A549 (cell line): ENCODE data around the gene TRAPPC14. TPM values are rescaled to one million over a fixed set of nuclear protein-coding genes. Genes with fewer than 3 reads are reported as not detected.

Experiments
- ATAC-seq, 2 experiments: fragments of 200-7000 bp in 1 of 2; fragments of >200 bp in 1 of 2; cut with Nextera tagmentation in 1 of 2; cut with Tn5 transposase in 1 of 2; 3 replicates each; pipeline versions ENCODE4 v1.8.0 to v1.9.1; 2018 to 2020; ENCODE audit warnings: mild to moderate bottlenecking in 1 of 2, moderate library complexity in 1 of 2
- CTCF ChIA-PET: fragments of 300-600 bp; sonication (Branson Sonifier 250); formaldehyde crosslinking; extraction: SDS; loops from one replicate; lab custom pipeline; 2021; ENCODE audit warnings: antibody characterized with exemption, inconsistent platforms; lab: Yijun Ruan, JAX
- POLR2A ChIA-PET: fragments of 350-600 bp; formaldehyde crosslinking; extraction: SDS; loops from one replicate; lab custom pipeline; 2021; ENCODE audit warnings: antibody characterized with exemption, inconsistent platforms; lab: Yijun Ruan, JAX
- DNase-seq, 2 experiments: peaks; one replicate each; pipeline versions ENCODE4 v3.0.0 to v3.0.0-alpha.2; 2011 to 2016; ENCODE audit warnings: low read depth in 1 of 2, low spot score in 1 of 2
- FAIRE-seq: peaks from 2 replicates; lab custom pipeline; 2011; peaks lifted over from hg19 to GRCh38; lab: Jason Lieb, UNC
- H3K27ac ChIP-seq, 2 experiments: fragments of >200 bp; sonication (Bioruptor Twin); formaldehyde crosslinking; 3 replicates each; pipeline ENCODE4 v1.5.1; 2016 to 2017
- H3K4me1 ChIP-seq: fragments of >200 bp; sonication (Bioruptor Twin); formaldehyde crosslinking; 3 replicates; pipeline ENCODE4 v1.6.1; 2016
- H3K4me2 ChIP-seq: fragments of >200 bp; sonication (Bioruptor Twin); formaldehyde crosslinking; 3 replicates; pipeline ENCODE4 v1.6.1; 2016
- H3K4me3 ChIP-seq: fragments of >200 bp; sonication (Bioruptor Twin); formaldehyde crosslinking; 3 replicates; pipeline ENCODE4 v1.5.1; 2016
- H3K9me3 ChIP-seq: fragments of >200 bp; sonication (Bioruptor Twin); formaldehyde crosslinking; 3 replicates; pipeline ENCODE4 v1.6.1; 2016
- ATOH8 ChIP-seq: fragments of 250-450 bp; sonication (Bioruptor Pico); IDR thresholded peaks from 2 replicates; pipeline ENCODE4 v1.5.0; 2020; ENCODE audit warnings: low read depth, mild to moderate bottlenecking, moderate library complexity
- CBX2 ChIP-seq: fragments of 200-600 bp; sonication (generic); IDR thresholded peaks from 2 replicates; pipeline ENCODE4 v1.6.1; 2016; ENCODE audit warnings: low read depth, mild to moderate bottlenecking, borderline replicate concordance
- CBX8 ChIP-seq: fragments of 200-600 bp; sonication (generic); IDR thresholded peaks from 2 replicates; pipeline ENCODE4 v1.6.1; 2016
- CEBPB ChIP-seq, 2 experiments: fragments of >200 bp in 1 of 2; sonication (Bioruptor Twin) in 1 of 2; formaldehyde crosslinking in 1 of 2; IDR thresholded peaks; 2 replicates each; pipeline ENCODE4 v1.6.1; 2012 to 2016
- CHD2 ChIP-seq: fragments of 150-350 bp; IDR thresholded peaks from 2 replicates; pipeline ENCODE4 v1.6.1; 2014; ENCODE audit warnings: low read length; ENCODE audit not compliant: partially characterized antibody
- CHD4 ChIP-seq: fragments of 200-600 bp; sonication (generic); IDR thresholded peaks from 2 replicates; pipeline ENCODE4 v1.6.1; 2016; ENCODE audit warnings: antibody characterized with exemption, mild to moderate bottlenecking, borderline replicate concordance
- CTCF ChIP-seq: fragments of >200 bp; sonication (Bioruptor Twin); formaldehyde crosslinking; IDR thresholded peaks from 3 replicates; pipeline ENCODE4 v1.5.1; 2016
- GATA3 ChIP-seq: IDR thresholded peaks from 2 replicates; pipeline ENCODE4 v1.6.1; 2012; ENCODE audit warnings: borderline replicate concordance
- HEYL ChIP-seq: fragments of 250-450 bp; sonication (Bioruptor Pico); IDR thresholded peaks from 2 replicates; pipeline ENCODE4 v1.8.0; 2021; ENCODE audit warnings: mild to moderate bottlenecking, moderate library complexity
- HOXB13 ChIP-seq: fragments of 250-450 bp; sonication (Bioruptor Pico); IDR thresholded peaks from 2 replicates; pipeline ENCODE4 v1.5.0; 2020; ENCODE audit warnings: low read depth, mild to moderate bottlenecking, moderate library complexity
- JUNB ChIP-seq: fragments of >200 bp; sonication (Bioruptor Twin); formaldehyde crosslinking; IDR thresholded peaks from 2 replicates; pipeline ENCODE4 v1.6.1; 2016
- KDM1A ChIP-seq: fragments of 200-600 bp; sonication (generic); IDR thresholded peaks from 2 replicates; pipeline ENCODE4 v1.6.1; 2016; ENCODE audit warnings: low read depth, mild to moderate bottlenecking
- KDM5A ChIP-seq: fragments of 200-600 bp; sonication (generic); IDR thresholded peaks from 2 replicates; pipeline ENCODE4 v1.6.1; 2016; ENCODE audit warnings: antibody characterized with exemption, mild to moderate bottlenecking
- MAFK ChIP-seq: fragments of 450-650 bp; IDR thresholded peaks from 2 replicates; pipeline ENCODE4 v1.6.1; 2014; ENCODE audit not compliant: partially characterized antibody
- NFE2L2 ChIP-seq: fragments of 150-350 bp; conservative IDR thresholded peaks from 2 replicates; pipeline ENCODE4 v1.6.1; 2014; ENCODE audit warnings: low read length
- NPAS2 ChIP-seq: fragments of 250-450 bp; sonication (Bioruptor Pico); IDR thresholded peaks from 2 replicates; pipeline ENCODE4 v1.8.0; 2022; ENCODE audit warnings: mild to moderate bottlenecking, moderate library complexity, borderline replicate concordance
- PBX3 ChIP-seq: IDR thresholded peaks from 2 replicates; pipeline ENCODE4 v1.6.1; 2012
- POLR2AphosphoS2 ChIP-seq: conservative IDR thresholded peaks from 2 replicates; pipeline ENCODE4 v1.6.1; 2012; ENCODE audit warnings: low read length, improper control_type of control experiment, inconsistent platforms
- RARB ChIP-seq: fragments of 250-450 bp; sonication (Bioruptor Pico); IDR thresholded peaks from 2 replicates; pipeline ENCODE4 v1.8.0; 2021; ENCODE audit warnings: mild to moderate bottlenecking, moderate library complexity
- REST ChIP-seq: fragments of 200-600 bp; sonication (generic); IDR thresholded peaks from 2 replicates; pipeline ENCODE4 v1.6.1; 2016; ENCODE audit warnings: antibody characterized with exemption, mild to moderate bottlenecking, moderate library complexity
- TFCP2L1 ChIP-seq: fragments of 250-450 bp; sonication (Bioruptor Pico); IDR thresholded peaks from 2 replicates; pipeline ENCODE4 v1.5.0; 2021; ENCODE audit warnings: mild to moderate bottlenecking
- TP53 ChIP-seq: fragments of 250-450 bp; sonication (Bioruptor Pico); IDR thresholded peaks from 2 replicates; pipeline ENCODE4 v1.5.0; 2021; ENCODE audit warnings: mild to moderate bottlenecking, moderate library complexity
- ZC3H11A ChIP-seq: fragments of 450-650 bp; IDR thresholded peaks from 2 replicates; pipeline ENCODE4 v1.6.1; 2014; ENCODE audit warnings: antibody characterized with exemption, mild to moderate bottlenecking
- WGBS: methylation state at CpG from one replicate; pipeline ENCODE4 v1.1.6; 2017; ENCODE audit errors: missing lambda C conversion rate; 5-methylcytosine and 5-hydroxymethylcytosine counted together
- polyA plus RNA-seq, 4 experiments: library from polyadenylated mRNA; depleted of rRNA in 3 of 4; stranded (reverse); fragments of >200 nt; fragmentation: RNase III in 1 of 4; extraction: RNeasy Plus Mini Kit Qiagen cat#74134 plus additional on column Dnase treatment in 1 of 4; gene quantifications; 2 replicates in 3 of 4; 3 replicates in 1 of 4; pipeline ENCODE4 v1.2.3, GENCODE V29; 2011 to 2017

The TRAPPC14 gene
- polyA plus RNA-seq, 2 of the 4 experiments (the other 2 are of a cell fraction): 3.4 to 14.1 TPM

GRCh38 chr7:100111914-100112313 lies 46.6 kb downstream of the TRAPPC14 start:
- 92% methylated on average over 12 of the region's 13 CpGs for WGBS
- no peak overlapping the region for H3K4me2 ChIP-seq

DNA sequence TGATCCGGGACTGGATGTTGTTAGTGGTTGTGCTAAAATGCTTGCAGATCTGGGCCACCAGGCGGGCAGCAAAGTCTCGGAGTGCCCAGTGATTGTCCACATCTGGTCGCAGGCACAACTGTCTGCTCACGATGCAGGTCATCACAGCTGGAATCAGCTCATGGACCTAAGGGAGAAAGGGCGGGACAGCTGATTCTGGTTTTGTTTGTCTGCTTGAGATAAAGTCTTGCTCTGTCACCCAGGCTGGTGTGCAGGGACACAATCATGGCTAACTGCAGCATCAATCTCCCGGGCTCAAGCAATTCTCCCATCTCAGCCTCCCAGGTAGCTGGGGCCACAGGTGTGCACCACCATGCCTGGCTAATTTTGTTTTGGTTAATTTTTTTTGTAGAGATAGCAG lies 47.4 kb downstream of the TRAPPC14 start:
- FAIRE-seq: no peak
- TF ChIP-seq CHD2: no peak
- TF ChIP-seq CTCF: no peak
- no peak for TF ChIP-seq CEBPB (IDR thresholded peaks at IDR 0.05)
- TF ChIP-seq PBX3: no peak
- TF ChIP-seq HOXB13 (CRISPR knock-in tag): no peak
- no peak for TF ChIP-seq CBX8
- no peak for TF ChIP-seq GATA3
- TF ChIP-seq HEYL (CRISPR knock-in tag): no peak
- no peak for TF ChIP-seq CHD4
- TF ChIP-seq RARB (CRISPR knock-in tag): no peak
- CTCF ChIA-PET: interaction anchor here (1.8 to 3.3 kb wide), 2 partner anchors 9 to 21 kb away, joined by 8 to 19 read pairs; partner anchors contain the start of genes AP4M1 and MCM7

More at GRCh38 chr7:100111914-100112313, 46.6 kb downstream of the TRAPPC14 start:
- CTCF ChIA-PET: interaction anchor here (1.8 to 3.3 kb wide), 2 partner anchors 10 to 20 kb away, joined by 8 to 19 read pairs; partner anchors contain the start of genes AP4M1 and MCM7
- no peak for TF ChIP-seq TFCP2L1 (CRISPR knock-in tag)
- no peak for TF ChIP-seq KDM1A
- no peak for TF ChIP-seq CEBPB (IDR thresholded peaks at IDR 0.05)
- no peak for TF ChIP-seq ATOH8 (CRISPR knock-in tag)
- TF ChIP-seq RARB (CRISPR knock-in tag): no peak
- peak in 1 of 2 experiments; percentile 6; a peak in 2 of 6 replicates for ATAC-seq
- Histone ChIP-seq H3K27ac (no peak overlapping the region), H3K4me3 (no peak overlapping the region), H3K4me1 (no peaks in the 10 kb centered on the region), H3K9me3 (no peaks in the 10 kb centered on the region)
- DNase-seq: no peak
- POLR2A ChIA-PET: interaction anchor here (0.7 to 3.0 kb wide), 2 partner anchors 11 to 15 kb away, joined by 3 to 19 read pairs; partner anchors contain the start of genes AP4M1, MBLAC1 and MCM7
- no peak for FAIRE-seq

GRCh38 chr7:100109521-100110163 lies 48.9 kb downstream of the TRAPPC14 start:
- DNase-seq: no peak
- no peak for FAIRE-seq
- WGBS: 87% methylated on average over 12 of the region's 12 CpGs
- no peak overlapping the region for H3K27ac ChIP-seq
- no peak overlapping the region for H3K4me3 ChIP-seq
- ChIA-PET CTCF (interaction anchor here (0.6 kb wide), 1 partner anchor 174 kb away, joined by 4 read pairs; no protein-coding TSS in a partner anchor), POLR2A (no interaction called here)
- H3K9me3 ChIP-seq: no peaks in the 10 kb centered on the region
- ATAC-seq: peak; percentile 42 to 67; a peak in 3 of 6 replicates
- no peaks in the 10 kb centered on the region for H3K4me1 ChIP-seq
- no peak overlapping the region for H3K4me2 ChIP-seq
- TF ChIP-seq JUNB (no peak), CTCF (no peak), POLR2AphosphoS2 (no peak), CBX2 (no peak), CBX8 (no peak), KDM5A (no peak), NFE2L2 (no peak), MAFK (no peak), REST (no peak), NPAS2 (CRISPR knock-in tag) (no peak), ZC3H11A (no peak), HEYL (CRISPR knock-in tag) (no peak), TP53 (CRISPR knock-in tag) (no peak)

More for the DNA sequence above, 47.4 kb downstream of the TRAPPC14 start:
- Histone ChIP-seq H3K4me1 (no peaks in the 10 kb centered on the region), H3K27ac (no peak overlapping the region), H3K4me2 (no peak overlapping the region), H3K4me3 (no peak overlapping the region), H3K9me3 (no peaks in the 10 kb centered on the region)
- WGBS: 92% methylated on average over 7 of the region's 7 CpGs
- no peak for ATAC-seq
- POLR2A ChIA-PET: interaction anchor here (3.0 kb wide), 1 partner anchor 10 kb away, joined by 19 read pairs; the partner anchor contains the start of genes AP4M1 and MCM7
- DNase-seq: no peak
